ENCODE results near the gene GNAZ.

GRCh38 chr22:23102002-23102655 lies 31.8 kb downstream of the GNAZ start:
- TF ChIP-seq, protein P1, sequence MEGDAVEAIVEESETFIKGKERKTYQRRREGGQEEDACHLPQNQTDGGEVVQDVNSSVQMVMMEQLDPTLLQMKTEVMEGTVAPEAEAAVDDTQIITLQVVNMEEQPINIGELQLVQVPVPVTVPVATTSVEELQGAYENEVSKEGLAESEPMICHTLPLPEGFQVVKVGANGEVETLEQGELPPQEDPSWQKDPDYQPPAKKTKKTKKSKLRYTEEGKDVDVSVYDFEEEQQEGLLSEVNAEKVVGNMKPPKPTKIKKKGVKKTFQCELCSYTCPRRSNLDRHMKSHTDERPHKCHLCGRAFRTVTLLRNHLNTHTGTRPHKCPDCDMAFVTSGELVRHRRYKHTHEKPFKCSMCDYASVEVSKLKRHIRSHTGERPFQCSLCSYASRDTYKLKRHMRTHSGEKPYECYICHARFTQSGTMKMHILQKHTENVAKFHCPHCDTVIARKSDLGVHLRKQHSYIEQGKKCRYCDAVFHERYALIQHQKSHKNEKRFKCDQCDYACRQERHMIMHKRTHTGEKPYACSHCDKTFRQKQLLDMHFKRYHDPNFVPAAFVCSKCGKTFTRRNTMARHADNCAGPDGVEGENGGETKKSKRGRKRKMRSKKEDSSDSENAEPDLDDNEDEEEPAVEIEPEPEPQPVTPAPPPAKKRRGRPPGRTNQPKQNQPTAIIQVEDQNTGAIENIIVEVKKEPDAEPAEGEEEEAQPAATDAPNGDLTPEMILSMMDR (IDR thresholded peaks at IDR 0.05): no peak
- TF ChIP-seq POLR2A (IDR thresholded peaks at IDR 0.05) (no peak), EP300 (IDR thresholded peaks at IDR 0.05) (no peak), POLR2AphosphoS5 (IDR thresholded peaks at IDR 0.05) (no peak)

Measured in stomach (tissue), 4 donors.